GM19193 (cell line): Measurements from ENCODE around the gene UNC79.

Experiments
- POLR2A ChIP-seq: IDR thresholded peaks from 4 replicates; pipeline ENCODE4 v1.6.1; 2011; ENCODE audit not compliant: insufficient read depth, insufficient read length; ENCODE audit errors: extremely low read depth

UNC79 gene

GRCh38 chr14:93701562-93701961, 270.8 kb downstream of the UNC79 start:
- TF ChIP-seq POLR2A = no peak

DNA sequence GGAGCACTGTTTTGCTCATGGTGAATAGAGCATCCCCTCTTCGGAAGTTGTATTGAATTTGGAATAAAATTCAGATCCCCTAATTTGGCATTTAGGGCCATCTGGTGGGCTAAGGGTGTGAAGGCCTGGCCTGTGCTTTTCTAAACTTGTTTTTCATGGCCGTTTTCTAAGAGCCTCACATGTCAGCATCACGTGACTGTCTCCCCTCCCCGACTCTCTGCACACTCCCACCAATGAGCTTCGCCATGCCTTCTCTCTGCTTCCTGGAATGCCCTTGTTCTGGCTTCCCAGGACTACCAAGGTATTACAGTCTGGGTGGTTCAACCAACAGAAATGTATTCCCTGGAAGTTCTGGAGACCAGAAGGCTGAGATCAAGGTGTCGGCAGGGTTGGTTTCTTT, 272.2 kb downstream of the UNC79 start:
- no peak for TF ChIP-seq POLR2A

DNA sequence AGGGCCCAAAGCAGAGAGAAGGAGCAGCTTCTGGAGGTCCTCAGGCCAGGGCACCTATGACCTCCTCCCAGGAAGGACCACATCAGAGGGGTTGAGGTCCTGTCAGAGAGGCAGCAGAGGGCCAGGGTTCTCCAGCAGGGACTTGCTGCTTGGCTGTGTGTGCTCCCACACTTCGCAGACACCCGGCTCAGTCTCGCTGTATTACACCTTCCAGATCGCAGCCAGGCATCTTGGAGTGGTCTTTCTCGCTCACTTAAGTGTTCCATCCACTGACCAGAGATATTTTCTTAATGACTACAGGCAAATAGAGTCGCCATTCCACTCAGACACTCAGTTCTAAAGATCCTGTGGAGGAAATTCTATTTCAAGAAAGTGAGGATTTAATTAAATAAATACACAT, 273.2 kb downstream of the UNC79 start:
- no peak for TF ChIP-seq POLR2A

DNA sequence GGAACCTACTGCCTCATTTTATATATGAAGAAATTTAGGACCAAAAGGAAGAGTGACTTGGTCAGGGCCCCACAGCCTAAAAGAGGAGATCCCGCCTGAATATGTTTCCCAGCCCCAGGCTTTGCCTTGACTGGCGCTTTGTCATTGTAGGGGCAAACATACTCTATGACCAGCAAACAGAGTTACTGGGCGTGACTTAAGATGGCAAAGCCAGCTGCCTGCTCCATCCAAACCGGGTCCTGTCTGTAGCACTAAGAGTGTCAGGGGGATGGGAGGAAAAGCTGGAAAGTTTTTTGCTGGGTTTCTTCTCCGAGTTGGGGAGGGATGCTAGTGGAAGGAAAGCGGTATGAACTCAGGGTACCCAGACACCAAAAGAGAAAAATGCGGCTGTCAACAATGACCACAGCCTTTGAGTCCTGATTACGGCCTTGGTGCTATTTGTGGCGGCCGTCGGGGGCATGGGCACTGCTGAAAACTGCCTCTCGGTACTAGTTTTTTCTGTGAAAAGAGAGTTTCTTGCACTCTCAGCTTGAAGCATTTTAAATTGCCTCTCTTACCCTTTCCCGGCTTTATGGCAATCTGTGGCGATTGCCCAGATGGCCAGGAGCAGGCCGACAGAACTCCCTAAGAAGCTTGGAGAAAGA, 274.9 kb downstream of the UNC79 start:
- TF ChIP-seq POLR2A = no peak

DNA sequence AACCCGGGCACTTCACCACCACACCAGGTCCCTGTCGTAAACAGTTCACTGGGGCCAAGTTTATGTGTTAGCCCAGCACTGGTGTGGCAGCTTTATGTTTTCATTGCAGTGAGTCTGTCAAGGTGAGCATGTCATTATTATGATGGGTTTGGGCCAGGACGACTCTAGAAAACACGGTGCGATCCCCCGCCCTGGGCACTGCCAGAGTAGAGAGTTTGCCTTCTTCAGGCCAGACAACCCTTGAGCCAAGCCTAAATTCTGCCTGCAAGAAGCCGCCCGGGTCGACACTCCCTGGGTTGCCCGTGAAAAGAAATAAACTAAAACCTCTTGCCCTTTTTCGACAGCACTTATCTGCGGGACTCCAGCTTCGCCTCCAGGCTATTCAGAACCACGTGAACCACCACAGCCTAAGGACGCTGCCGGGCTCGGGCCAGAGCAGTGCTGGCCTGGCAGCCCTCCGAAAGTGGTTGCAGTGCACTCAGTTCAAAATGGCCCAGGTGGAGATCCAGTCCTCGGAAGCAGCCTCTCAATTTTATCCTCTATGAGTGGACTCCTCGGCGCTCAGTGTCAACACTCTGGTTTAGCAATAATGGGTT, 275.7 kb downstream of the UNC79 start:
- no peak for TF ChIP-seq POLR2A

DNA sequence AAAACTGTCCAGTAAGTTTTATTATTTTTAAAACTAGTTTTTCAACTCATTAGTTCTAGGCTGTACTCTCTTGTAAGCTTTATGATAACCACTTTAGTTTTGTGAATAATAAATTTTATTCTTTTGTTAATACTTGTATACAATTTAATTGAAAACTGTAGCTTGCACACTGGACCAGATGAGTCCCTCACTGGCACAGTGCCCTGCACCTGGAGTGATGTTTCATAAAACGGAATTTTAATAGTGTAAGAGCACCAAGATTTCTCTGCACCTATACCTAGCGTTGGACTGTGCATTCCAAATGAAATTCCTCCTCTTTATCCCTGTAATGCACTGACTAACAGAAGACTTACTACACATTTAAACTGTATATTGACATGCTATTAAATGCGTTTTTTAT, 276.7 kb downstream of the UNC79 start:
- TF ChIP-seq POLR2A = no peak

GRCh38 chr14:93708311-93708734, 277.6 kb downstream of the UNC79 start:
- TF ChIP-seq POLR2A = no peak

DNA sequence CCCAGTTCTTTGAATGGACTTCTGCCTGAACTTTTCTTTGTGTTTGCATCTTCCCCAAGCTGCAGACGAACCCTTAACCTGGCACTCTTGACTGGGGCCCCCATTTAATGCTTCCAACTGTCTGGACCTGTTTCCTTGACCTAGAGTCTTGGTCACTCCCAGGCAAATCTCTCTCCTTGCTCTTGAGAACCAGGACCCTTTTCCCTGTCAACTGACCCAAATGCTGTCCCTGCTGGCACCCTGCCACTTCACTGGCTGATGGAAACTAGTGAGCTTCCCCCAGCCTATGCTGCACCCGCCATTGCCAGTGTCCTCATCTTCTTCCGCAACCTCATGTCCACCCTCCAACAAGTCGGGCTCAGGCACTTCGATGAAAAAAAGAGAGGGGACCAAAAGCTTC, 278.1 kb downstream of the UNC79 start:
- TF ChIP-seq POLR2A = no peak

DNA sequence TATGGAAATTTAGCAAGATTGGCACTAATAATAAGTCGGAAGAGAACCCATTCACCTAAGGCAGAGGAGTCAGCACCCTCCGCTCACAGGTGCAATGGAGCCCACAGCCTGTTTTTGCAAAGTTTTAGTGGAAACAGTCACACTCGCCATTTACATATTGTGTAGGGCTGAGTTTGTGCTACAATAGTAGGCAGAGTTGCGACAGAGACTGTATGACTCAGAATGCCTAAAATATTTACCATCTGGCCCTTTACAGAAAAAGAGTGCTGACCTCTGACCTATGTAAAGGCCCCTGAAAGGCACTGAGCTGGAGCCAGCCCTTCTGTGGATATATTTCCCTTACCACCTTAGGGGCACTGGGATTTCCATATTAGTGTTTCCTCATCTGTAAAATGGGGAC, 278.5 kb downstream of the UNC79 start:
- no peak for TF ChIP-seq POLR2A

DNA sequence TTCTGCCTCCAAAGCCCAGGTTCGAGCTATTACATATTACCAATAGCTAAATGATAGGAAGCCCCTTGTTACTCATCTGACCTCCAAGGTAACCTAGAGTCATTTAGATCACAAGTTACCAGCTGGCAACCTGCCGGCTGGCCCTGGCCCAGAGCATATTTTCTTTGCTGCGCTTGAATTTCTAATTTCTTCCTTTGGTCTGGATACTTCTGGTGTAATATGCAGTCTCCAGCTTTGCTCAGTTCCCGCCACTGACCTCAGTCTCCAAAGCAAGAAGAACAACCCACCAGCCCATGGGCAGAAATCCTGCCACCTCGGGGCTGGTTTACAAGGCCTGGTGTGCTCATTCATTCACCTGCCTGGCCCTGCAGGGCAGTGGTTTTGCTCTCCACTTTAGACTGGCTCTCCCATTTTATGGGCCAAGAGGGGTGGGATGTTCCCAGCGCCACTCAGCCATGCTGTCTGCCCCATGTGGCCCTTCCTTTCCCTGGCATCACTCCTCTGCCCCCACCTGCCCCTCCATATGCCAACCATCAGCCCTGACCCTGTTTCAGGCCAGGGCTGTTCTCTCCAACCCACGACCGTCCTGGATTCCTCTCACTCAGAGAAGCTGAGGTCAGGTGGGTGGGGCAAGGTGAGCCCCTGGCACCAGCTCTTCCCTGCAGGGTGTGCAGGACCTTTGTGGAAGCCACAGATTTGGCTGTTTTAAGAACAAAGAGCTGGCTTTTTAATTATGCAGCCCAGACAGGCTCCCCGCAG, 281.5 kb downstream of the UNC79 start:
- TF ChIP-seq POLR2A = no peak

- TF ChIP-seq POLR2A = no peak
Observed at GRCh38 chr14:93712838-93713724, 282.3 kb downstream of the UNC79 start.

DNA sequence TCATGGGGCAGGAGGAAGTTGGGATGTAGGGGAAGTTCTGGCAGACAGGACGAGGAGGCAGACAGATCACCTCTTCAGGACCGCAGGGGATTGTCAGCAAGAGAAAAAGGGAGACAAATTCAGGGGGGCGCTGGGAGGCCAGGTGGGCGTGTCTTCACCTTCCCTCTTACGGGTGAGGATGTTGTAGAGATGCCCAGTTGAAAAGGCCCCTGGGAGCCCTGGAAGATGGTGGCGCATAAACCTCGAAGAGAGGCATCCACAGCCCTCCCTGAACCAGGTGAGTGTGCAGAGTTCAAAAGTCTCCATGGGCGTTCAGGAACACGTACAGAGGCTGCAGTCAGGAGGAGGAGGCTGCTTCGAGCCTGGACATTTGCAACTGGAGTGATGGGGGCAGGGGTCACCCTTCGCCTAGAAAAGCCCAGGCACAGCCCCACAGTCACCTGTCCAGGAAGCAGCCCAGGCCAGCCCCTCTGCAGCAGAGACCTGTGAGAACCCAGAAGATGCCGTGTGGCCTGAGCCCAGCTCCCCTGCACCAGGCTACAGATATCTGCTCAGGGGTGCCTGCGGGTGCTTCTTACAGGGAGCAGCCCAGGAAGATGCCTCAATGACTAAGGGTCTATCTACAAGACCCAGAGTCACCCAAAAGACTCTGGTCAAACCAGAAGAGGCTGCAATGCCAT, 283.1 kb downstream of the UNC79 start:
- no peak for TF ChIP-seq POLR2A

GRCh38 chr14:93714605-93715004, 283.9 kb downstream of the UNC79 start:
- no peak for TF ChIP-seq POLR2A

- no peak for TF ChIP-seq POLR2A
Observed at GRCh38 chr14:93715279-93715927, 284.7 kb downstream of the UNC79 start.
